B cell (primary cell): ENCODE data around the gene CSNK1A1.

ENCODE experiments used
- EZH2 ChIP-seq: IDR thresholded peaks from 2 replicates; pipeline ENCODE4 v1.6.1; 2012; ENCODE audit warnings: borderline replicate concordance, low read depth, mild to moderate bottlenecking, moderate library complexity, low read length; ENCODE audit not compliant: insufficient read depth, poor library complexity, severe bottlenecking
- TF ChIP-seq, protein P1 (sequence below): fragments of 200-600 bp; IDR thresholded peaks from one replicate; pipeline ENCODE4 v1.8.0; 2022; ENCODE audit warnings: antibody characterized with exemption, mild to moderate bottlenecking

DNA sequence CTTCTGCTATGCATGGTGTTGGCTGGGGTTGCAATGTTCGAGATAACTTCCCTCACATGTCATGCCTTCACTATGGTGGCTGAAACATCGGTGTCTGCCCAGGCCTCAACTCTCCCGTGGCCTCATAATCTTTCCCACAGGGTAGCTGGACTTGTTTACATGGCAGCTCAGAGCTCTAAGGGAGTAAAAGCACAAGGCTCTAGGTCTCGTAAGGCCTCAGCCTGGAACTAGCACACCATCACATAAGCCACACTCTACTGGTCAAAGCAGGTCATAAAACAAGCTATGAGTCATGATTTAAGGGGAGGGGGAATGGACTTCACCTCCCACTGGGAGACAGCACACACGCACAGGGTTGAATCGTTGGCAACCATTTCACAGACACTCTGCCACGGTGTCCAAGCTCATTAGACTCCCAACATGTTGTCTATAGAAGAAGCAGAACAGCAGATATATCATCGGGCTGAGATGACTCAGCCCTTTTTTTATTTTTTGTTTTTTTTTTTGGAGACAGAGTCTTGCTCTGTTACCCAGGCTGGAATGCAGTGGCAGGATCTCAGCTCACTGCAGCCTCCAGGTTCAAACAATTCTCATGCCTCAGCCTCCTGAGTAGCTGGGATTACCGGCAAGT, 105.4 kb downstream of the CSNK1A1 start:
- TF ChIP-seq, protein P1, sequence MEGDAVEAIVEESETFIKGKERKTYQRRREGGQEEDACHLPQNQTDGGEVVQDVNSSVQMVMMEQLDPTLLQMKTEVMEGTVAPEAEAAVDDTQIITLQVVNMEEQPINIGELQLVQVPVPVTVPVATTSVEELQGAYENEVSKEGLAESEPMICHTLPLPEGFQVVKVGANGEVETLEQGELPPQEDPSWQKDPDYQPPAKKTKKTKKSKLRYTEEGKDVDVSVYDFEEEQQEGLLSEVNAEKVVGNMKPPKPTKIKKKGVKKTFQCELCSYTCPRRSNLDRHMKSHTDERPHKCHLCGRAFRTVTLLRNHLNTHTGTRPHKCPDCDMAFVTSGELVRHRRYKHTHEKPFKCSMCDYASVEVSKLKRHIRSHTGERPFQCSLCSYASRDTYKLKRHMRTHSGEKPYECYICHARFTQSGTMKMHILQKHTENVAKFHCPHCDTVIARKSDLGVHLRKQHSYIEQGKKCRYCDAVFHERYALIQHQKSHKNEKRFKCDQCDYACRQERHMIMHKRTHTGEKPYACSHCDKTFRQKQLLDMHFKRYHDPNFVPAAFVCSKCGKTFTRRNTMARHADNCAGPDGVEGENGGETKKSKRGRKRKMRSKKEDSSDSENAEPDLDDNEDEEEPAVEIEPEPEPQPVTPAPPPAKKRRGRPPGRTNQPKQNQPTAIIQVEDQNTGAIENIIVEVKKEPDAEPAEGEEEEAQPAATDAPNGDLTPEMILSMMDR: no peak
- no peak for TF ChIP-seq EZH2
